ENCODE results near the gene MYO1E.

The MYO1E gene

GRCh38 chr15:59385171-59385570 is 12.5 kb upstream of the MYO1E start:
- no peak for DNase-seq

GRCh38 chr15:59384507-59384906 is 11.8 kb upstream of the MYO1E start:
- no peak for DNase-seq

- no peak for DNase-seq
These were observed 8.4 kb upstream of the MYO1E start for GRCh38 chr15:59380902-59381610.

GRCh38 chr15:59379531-59379930 is 6.9 kb upstream of the MYO1E start:
- no peak for DNase-seq

GRCh38 chr15:59378855-59379254 is 6.2 kb upstream of the MYO1E start:
- DNase-seq: no peak

- DNase-seq: no peak
These were observed 5.3 kb upstream of the MYO1E start for GRCh38 chr15:59377924-59378323.

GRCh38 chr15:59376733-59377132 is 4.1 kb upstream of the MYO1E start:
- DNase-seq: no peak

- DNase-seq: no peak
These were observed 544 bp upstream of the MYO1E start for GRCh38 chr15:59373215-59373614.

GRCh38 chr15:59371458-59372351 is 966 bp downstream of the MYO1E start:
- peak; percentile 31 for DNase-seq

GRCh38 chr15:59369597-59369996 is 3.1 kb downstream of the MYO1E start:
- DNase-seq: no peak

GRCh38 chr15:59367022-59367451 is 5.6 kb downstream of the MYO1E start:
- no peak for DNase-seq

GRCh38 chr15:59366333-59367021 is 6.2 kb downstream of the MYO1E start:
- no peak for DNase-seq

GRCh38 chr15:59364248-59364647 is 8.4 kb downstream of the MYO1E start:
- no peak for DNase-seq

- no peak for DNase-seq
These were observed 10.3 kb downstream of the MYO1E start for GRCh38 chr15:59362331-59362730.

GRCh38 chr15:59360896-59361295 is 11.8 kb downstream of the MYO1E start:
- DNase-seq: no peak

GRCh38 chr15:59360305-59360704 is 12.4 kb downstream of the MYO1E start:
- no peak for DNase-seq

- no peak for DNase-seq
These were observed 16.9 kb downstream of the MYO1E start for GRCh38 chr15:59355730-59356129.

- no peak for DNase-seq
These were observed 18.1 kb downstream of the MYO1E start for GRCh38 chr15:59354417-59355031.

- DNase-seq: no peak
These were observed 18.7 kb downstream of the MYO1E start for GRCh38 chr15:59353994-59354416.

GRCh38 chr15:59352683-59353082 is 20.0 kb downstream of the MYO1E start:
- no peak for DNase-seq

- DNase-seq: no peak
These were observed 20.5 kb downstream of the MYO1E start for GRCh38 chr15:59352189-59352588.

GRCh38 chr15:59350421-59350732 is 22.3 kb downstream of the MYO1E start:
- DNase-seq: no peak

Measured in NCI-H2029 (cell line).